ENCODE results near the gene TUBB4A. TPM values are rescaled to one million over a fixed set of nuclear protein-coding genes. Genes with fewer than 3 reads are reported as not detected.
"Not testable (repeated sequence)": the region's sequence is repeated elsewhere in the genome, so short reads cannot be mapped to it uniquely, and the experiment has no call there.

The TUBB4A gene
- total RNA-seq, 1 experiment from 2014 or later = 20.3 TPM

- H3K79me2 ChIP-seq (ENCODE audit: insufficient read depth, low read length) = no peaks in the 10 kb centered on the region
- H3K4me1 ChIP-seq (ENCODE audit: insufficient read depth, low read length) = no peaks in the 10 kb centered on the region
- no peak overlapping the region for H3K9ac ChIP-seq (ENCODE audit: extremely low read depth, insufficient read length, low read length)
- H3K36me3 Mint-ChIP-seq (ENCODE audit: insufficient read depth in 1 of 3, low read depth in 3 of 3) = no peaks in the 10 kb centered on the region; a peak in 1 of 7 replicates
- H2AFZ ChIP-seq (ENCODE audit: low read length) = no peak overlapping the region
- H3K9me3 Mint-ChIP-seq = no peaks in the 10 kb centered on the region
- no peak overlapping the region for H3K27ac ChIP-seq (ENCODE audit: insufficient read length, low read depth, low read length)
- no peak overlapping the region for H3K56ac ChIP-seq (ENCODE audit: insufficient read length, low read depth, low read length)
- no peak overlapping the region for H3K23ac ChIP-seq (ENCODE audit: insufficient read length, low read depth, low read length)
- no peak overlapping the region for H3K4ac ChIP-seq (ENCODE audit: low read depth, low read length)
- no peak overlapping the region for H3K14ac ChIP-seq (ENCODE audit: insufficient read depth, low read length)
- no peak overlapping the region for H2BK120ac ChIP-seq (ENCODE audit: low read depth, low read length, poor library complexity, severe bottlenecking)
- H4K5ac ChIP-seq (ENCODE audit: insufficient read length, low read depth, low read length) = no peak overlapping the region
- no peaks in the 10 kb centered on the region for H3K27me3 ChIP-seq (ENCODE audit: insufficient read depth, low read length)
- no CpG with 5 or more reads among the region's 20 CpGs for WGBS (ENCODE audit: extremely low coverage, insufficient read length, low lambda C conversion rate)
- H3K4me2 ChIP-seq (ENCODE audit: insufficient read depth, insufficient read length, low read length) = no peak overlapping the region
- no peak for DNase-seq
- no peak overlapping the region for H3K4me3 Mint-ChIP-seq
- H3K27ac Mint-ChIP-seq = no peak overlapping the region
- H2BK20ac ChIP-seq (ENCODE audit: low read depth, low read length, poor library complexity, severe bottlenecking) = no peak overlapping the region
- H4K91ac ChIP-seq (ENCODE audit: insufficient read length, low read depth, low read length) = no peak overlapping the region
- H3K18ac ChIP-seq (ENCODE audit: insufficient read length, low read depth, low read length) = no peak overlapping the region
- H2BK12ac ChIP-seq (ENCODE audit: insufficient read length, low read depth, low read length) = no peak overlapping the region
- H3K23me2 ChIP-seq (ENCODE audit: insufficient read length, low read depth, low read length, poor library complexity, severe bottlenecking) = no peaks in the 10 kb centered on the region
- H3K9me3 ChIP-seq (ENCODE audit: control insufficient read depth, low read depth, low read length) = no peaks in the 10 kb centered on the region
- H4K20me1 ChIP-seq (ENCODE audit: control insufficient read depth, insufficient read depth, insufficient read length) = no peaks in the 10 kb centered on the region
- H3K79me1 ChIP-seq (ENCODE audit: insufficient read depth, low read depth, low read length, poor library complexity, severe bottlenecking) = no peaks in the 10 kb centered on the region
- no peak overlapping the region for H3T11ph ChIP-seq (ENCODE audit: low read length)
- H2BK5ac ChIP-seq (ENCODE audit: insufficient read length, low read length) = no peak overlapping the region
- H2AK5ac ChIP-seq (ENCODE audit: insufficient read length, low read length) = no peak overlapping the region
- H2BK15ac ChIP-seq (ENCODE audit: low read depth, low read length) = no peak overlapping the region
- no peak for TF ChIP-seq CTCF (conservative IDR thresholded peaks at IDR 0.05)
- H3K27me3 Mint-ChIP-seq (ENCODE audit: low read depth) = peaks cover 4% of the 10 kb centered on the region
- H3K4me1 Mint-ChIP-seq = peaks cover 0 to 6% of the 10 kb centered on the region in 2 experiments; a peak in 3 of 4 replicates
- no peak overlapping the region for H4K8ac ChIP-seq (replicated peaks; ENCODE audit: insufficient read length, low read depth, low read length)
These were observed 7.2 kb upstream of the TUBB4A start for GRCh38 chr19:6509118-6509971.

- H4K8ac ChIP-seq (replicated peaks; ENCODE audit: insufficient read length, low read depth, low read length); H3K9me3 ChIP-seq (ENCODE audit: control insufficient read depth, low read depth, low read length); H2BK20ac ChIP-seq (ENCODE audit: low read depth, low read length, poor library complexity, severe bottlenecking); H4K5ac ChIP-seq (ENCODE audit: insufficient read length, low read depth, low read length); H3K14ac ChIP-seq (ENCODE audit: insufficient read depth, low read length); H4K91ac ChIP-seq (ENCODE audit: insufficient read length, low read depth, low read length); H3K9ac ChIP-seq (ENCODE audit: extremely low read depth, insufficient read length, low read length); H3K79me1 ChIP-seq (ENCODE audit: insufficient read depth, low read depth, low read length, poor library complexity, severe bottlenecking); H3K4ac ChIP-seq (ENCODE audit: low read depth, low read length); H3K4me3 Mint-ChIP-seq; H3K9me3 Mint-ChIP-seq; H2BK120ac ChIP-seq (ENCODE audit: low read depth, low read length, poor library complexity, severe bottlenecking); H3K4me1 ChIP-seq (ENCODE audit: insufficient read depth, low read length); H3K79me2 ChIP-seq (ENCODE audit: insufficient read depth, low read length); H3T11ph ChIP-seq (ENCODE audit: low read length); H3K56ac ChIP-seq (ENCODE audit: insufficient read length, low read depth, low read length); H2AFZ ChIP-seq (ENCODE audit: low read length); H2BK15ac ChIP-seq (ENCODE audit: low read depth, low read length); H3K27ac ChIP-seq (ENCODE audit: insufficient read length, low read depth, low read length); H3K27ac Mint-ChIP-seq; H3K4me1 Mint-ChIP-seq; H3K27me3 Mint-ChIP-seq (ENCODE audit: low read depth); DNase-seq; H2BK5ac ChIP-seq (ENCODE audit: insufficient read length, low read length); H3K27me3 ChIP-seq (ENCODE audit: insufficient read depth, low read length); H3K36me3 Mint-ChIP-seq (ENCODE audit: insufficient read depth in 1 of 3, low read depth in 3 of 3); H3K4me2 ChIP-seq (ENCODE audit: insufficient read depth, insufficient read length, low read length); H3K23ac ChIP-seq (ENCODE audit: insufficient read length, low read depth, low read length); H3K23me2 ChIP-seq (ENCODE audit: insufficient read length, low read depth, low read length, poor library complexity, severe bottlenecking); H2AK5ac ChIP-seq (ENCODE audit: insufficient read length, low read length); H3K18ac ChIP-seq (ENCODE audit: insufficient read length, low read depth, low read length); H4K20me1 ChIP-seq (ENCODE audit: control insufficient read depth, insufficient read depth, insufficient read length); H2BK12ac ChIP-seq (ENCODE audit: insufficient read length, low read depth, low read length): not testable (repeated sequence)
- WGBS (ENCODE audit: extremely low coverage, insufficient read length, low lambda C conversion rate) = no CpG with 5 or more reads among the region's 9 CpGs
These were observed 6.1 kb upstream of the TUBB4A start for GRCh38 chr19:6508028-6508771.

Measured in H9 (cell line).